ENCODE results near the gene ENAM. TPM values are rescaled to one million over a fixed set of nuclear protein-coding genes. Genes with fewer than 3 reads are reported as not detected.
"Not testable (repeated sequence)": the region's sequence is repeated elsewhere in the genome, so short reads cannot be mapped to it uniquely, and the experiment has no call there.

Gene ENAM
- total RNA-seq, 1 donor from 2014 or later = 0.12 TPM

DNA sequence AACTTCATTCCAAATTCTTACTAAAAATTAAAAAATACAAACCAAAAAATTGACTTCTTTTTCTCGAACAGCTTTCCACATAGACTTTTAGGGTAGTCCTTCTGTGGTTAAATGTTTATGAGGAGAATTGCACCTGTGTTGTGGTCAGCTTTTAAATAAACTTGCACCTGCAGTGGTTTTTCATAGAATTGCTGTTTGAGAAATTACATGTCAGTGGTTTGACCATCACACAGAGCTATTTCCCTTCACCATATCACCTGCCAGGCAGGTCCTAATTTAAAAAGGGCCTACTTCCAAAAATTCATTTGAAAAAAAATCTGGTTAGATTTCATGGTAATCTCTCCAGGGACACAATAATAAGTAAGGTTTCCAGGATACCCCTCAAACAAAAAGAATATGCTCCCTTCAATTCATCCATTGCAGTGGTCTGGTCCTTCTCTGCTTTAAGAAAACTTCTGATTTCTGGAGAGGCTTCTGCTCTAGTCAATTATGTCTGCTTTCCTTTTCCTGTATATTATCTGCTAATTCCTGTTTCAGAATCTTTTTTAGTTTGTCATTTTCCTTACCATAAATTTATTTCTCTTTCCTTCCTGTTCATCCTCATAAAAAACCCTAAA is 49.9 kb downstream of the ENAM start:
- no peaks in the 10 kb centered on the region for H3K36me3 ChIP-seq
- ATAC-seq (no peak), DNase-seq (no peak)
- intact Hi-C loops (cut with DNase I) = no loop called here
- TF ChIP-seq, protein P1, sequence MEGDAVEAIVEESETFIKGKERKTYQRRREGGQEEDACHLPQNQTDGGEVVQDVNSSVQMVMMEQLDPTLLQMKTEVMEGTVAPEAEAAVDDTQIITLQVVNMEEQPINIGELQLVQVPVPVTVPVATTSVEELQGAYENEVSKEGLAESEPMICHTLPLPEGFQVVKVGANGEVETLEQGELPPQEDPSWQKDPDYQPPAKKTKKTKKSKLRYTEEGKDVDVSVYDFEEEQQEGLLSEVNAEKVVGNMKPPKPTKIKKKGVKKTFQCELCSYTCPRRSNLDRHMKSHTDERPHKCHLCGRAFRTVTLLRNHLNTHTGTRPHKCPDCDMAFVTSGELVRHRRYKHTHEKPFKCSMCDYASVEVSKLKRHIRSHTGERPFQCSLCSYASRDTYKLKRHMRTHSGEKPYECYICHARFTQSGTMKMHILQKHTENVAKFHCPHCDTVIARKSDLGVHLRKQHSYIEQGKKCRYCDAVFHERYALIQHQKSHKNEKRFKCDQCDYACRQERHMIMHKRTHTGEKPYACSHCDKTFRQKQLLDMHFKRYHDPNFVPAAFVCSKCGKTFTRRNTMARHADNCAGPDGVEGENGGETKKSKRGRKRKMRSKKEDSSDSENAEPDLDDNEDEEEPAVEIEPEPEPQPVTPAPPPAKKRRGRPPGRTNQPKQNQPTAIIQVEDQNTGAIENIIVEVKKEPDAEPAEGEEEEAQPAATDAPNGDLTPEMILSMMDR (IDR thresholded peaks at IDR 0.05) = no peak
- no peak overlapping the region for H3K27ac ChIP-seq
- no peaks in the 10 kb centered on the region for H3K4me1 ChIP-seq
- H3K27me3 ChIP-seq (ENCODE audit: low read depth) = no peaks in the 10 kb centered on the region
- H3K9me3 ChIP-seq = no peaks in the 10 kb centered on the region
- no peak overlapping the region for H3K4me3 ChIP-seq

DNA sequence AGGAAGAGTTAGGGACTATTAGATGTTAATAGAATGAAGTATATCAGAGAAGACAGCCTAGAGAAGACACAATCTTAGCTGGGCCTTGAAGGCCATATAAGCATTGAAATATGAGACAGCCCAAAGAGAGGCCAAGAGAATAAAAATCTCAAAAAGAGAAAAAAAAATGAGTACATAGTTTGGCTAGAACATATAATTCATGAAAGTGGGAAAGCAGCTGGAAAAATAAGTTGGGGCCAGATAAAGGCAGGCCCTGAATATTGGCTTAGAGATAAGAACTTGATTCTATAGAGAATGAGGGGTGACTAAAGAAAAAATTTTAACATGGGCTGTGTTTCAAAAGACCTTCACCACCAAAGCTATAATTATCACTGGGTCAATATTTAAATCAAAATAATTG is 52.4 kb downstream of the ENAM start:
- H3K36me3 ChIP-seq = no peaks in the 10 kb centered on the region
- no peak overlapping the region for H3K27ac ChIP-seq
- intact Hi-C loops (cut with DNase I) = no loop called here
- no peaks in the 10 kb centered on the region for H3K4me1 ChIP-seq
- H3K4me3 ChIP-seq = no peak overlapping the region
- no peak for ATAC-seq
- H3K27me3 ChIP-seq (ENCODE audit: low read depth) = no peaks in the 10 kb centered on the region
- no peaks in the 10 kb centered on the region for H3K9me3 ChIP-seq
- DNase-seq = no peak
- TF ChIP-seq, protein P1 (IDR thresholded peaks at IDR 0.05) = no peak

DNA sequence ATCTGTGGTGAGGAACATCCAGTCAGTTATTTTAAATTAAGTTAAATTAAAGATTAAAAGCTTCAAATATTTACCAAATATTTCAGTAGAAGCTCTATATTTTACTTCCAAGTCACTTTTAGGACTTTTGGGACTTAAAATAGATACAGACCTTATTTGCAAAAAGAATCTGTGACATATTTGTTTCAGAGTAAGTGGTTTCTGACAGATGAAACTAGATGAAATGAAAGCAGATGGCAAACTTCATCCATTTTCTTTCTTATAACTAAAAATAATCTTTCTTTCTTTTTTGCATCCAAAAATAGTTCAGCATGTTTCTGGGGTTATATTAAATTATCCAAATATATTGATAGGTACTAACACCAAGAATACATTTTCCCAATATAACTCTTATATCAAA is 53.2 kb downstream of the ENAM start:
- no peak overlapping the region for H3K4me3 ChIP-seq
- H3K36me3 ChIP-seq = no peaks in the 10 kb centered on the region
- ATAC-seq (no peak), DNase-seq (no peak)
- TF ChIP-seq, protein P1 (IDR thresholded peaks at IDR 0.05) = no peak
- no peaks in the 10 kb centered on the region for H3K4me1 ChIP-seq
- H3K27me3 ChIP-seq (ENCODE audit: low read depth) = no peaks in the 10 kb centered on the region
- intact Hi-C loops (cut with DNase I) = no loop called here
- H3K27ac ChIP-seq = no peak overlapping the region
- no peaks in the 10 kb centered on the region for H3K9me3 ChIP-seq

DNA sequence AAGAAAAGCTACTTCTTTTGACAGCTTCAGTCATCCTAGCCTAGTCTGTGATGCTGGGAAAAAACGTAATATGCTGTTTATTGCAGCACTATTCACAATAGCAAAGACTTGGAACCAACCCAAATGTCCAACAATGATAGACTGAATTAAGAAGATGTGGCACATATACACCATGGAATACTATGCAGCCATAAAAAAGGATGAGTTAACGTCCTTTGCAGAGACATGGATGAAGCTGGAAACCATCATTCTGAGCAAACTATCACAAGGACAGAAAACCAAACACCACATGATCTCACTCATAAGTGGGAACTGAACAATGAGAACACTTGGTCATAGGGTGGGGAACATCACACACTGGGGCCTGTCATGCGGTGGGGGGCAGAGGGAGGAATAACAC is 53.6 kb downstream of the ENAM start:
- intact Hi-C loops (cut with DNase I); H3K36me3 ChIP-seq; DNase-seq; H3K27ac ChIP-seq; H3K4me3 ChIP-seq; H3K9me3 ChIP-seq; H3K27me3 ChIP-seq (ENCODE audit: low read depth); ATAC-seq; H3K4me1 ChIP-seq: not testable (repeated sequence)

DNA sequence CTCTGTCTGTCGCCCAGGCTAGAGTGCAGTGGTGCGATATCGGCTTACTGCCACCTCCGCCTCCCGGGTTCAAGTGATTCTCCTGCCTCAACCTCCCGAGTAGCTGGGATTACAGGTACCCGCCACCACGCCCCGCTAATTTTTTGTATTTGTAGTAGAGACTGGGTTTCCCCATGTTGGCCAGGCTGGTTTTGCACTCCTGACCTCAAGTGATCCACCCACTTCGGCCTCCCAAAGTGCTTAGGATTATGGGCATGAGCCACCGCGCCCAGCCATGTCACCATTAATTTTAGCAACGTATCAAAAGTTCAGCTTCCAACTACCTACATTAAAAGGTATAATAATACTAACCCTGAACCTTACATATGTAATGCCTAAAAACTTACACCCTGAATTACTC is 58.8 kb downstream of the ENAM start:
- Histone ChIP-seq H3K4me3 (peak overlapping the region; percentile 89), H3K36me3 (peaks cover 17% of the 10 kb centered on the region), H3K9me3 (no peaks in the 10 kb centered on the region), H3K27ac (peak overlapping the region; percentile 98), H3K27me3 (ENCODE audit: low read depth) (no peaks in the 10 kb centered on the region), H3K4me1 (peaks cover 45% of the 10 kb centered on the region)
- TF ChIP-seq, protein P1 (IDR thresholded peaks at IDR 0.05) = no peak
- peak; percentile 58 for DNase-seq
- peak; percentile 1 to 5 for ATAC-seq
- intact Hi-C loops (cut with DNase I) = no loop called here

DNA sequence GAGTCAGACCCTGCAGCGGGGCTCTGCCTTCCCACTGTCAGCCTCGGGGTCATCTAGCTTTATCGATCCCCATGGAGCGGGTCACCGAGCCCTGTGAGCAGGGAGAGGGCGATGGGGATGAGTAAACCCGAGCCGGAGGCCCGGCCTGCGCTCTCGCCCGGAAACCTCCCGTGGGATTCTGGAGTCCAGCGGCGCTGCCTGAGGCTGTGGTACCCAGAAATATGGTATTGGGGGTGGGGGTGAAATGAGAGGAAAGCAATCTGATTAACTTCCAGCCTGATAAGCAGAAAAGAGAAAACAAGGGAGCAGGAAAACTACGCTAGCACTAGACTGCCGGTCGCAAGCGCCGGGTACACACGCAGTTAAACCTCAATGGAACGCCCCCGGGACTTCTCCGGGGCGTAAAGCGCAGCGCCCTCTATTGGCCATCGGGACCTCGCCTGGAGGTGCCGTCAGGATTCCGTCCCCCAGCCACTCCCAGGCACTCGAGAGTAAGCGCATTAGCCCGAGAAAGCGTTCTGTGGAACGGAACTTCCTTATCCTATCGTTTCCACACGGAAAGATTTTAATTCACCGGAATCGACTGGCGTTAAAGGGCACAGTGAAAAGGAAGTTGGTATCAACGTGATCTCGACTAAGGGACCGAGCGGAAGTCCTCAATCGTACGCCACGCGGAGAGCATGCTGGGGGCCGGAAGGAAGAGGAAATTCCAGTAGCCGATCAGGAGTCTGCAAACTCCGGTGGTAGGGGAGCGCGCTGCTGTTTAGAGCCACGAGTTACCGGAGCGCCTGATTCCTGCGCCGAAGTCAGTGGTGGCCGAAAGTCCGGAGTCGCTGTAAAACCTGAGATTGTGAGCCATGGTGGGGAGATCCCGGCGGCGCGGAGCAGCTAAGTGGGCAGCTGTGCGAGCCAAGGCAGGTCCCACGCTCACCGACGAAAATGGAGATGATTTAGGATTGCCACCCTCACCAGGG is 59.6 kb downstream of the ENAM start, which contains the start of gene UTP3:
TSS of gene UTP3 (plus strand) at position 712 of the 974 bp plus-strand sequence. CDS start at position 858, 146 bp downstream.
- peaks cover 19% of the 10 kb centered on the region for H3K36me3 ChIP-seq
- peak; percentile 98 to 99 for ATAC-seq
- intact Hi-C loops (cut with DNase I) = no loop called here
- peak within 1 kb of the TSS; percentile 89 for H3K4me3 ChIP-seq
- H3K27ac ChIP-seq = peak within 1 kb of the TSS; percentile 98
- H3K27me3 ChIP-seq (ENCODE audit: low read depth) = no peaks in the 10 kb centered on the region
- peaks cover 49% of the 10 kb centered on the region for H3K4me1 ChIP-seq
- TF ChIP-seq, protein P1 (IDR thresholded peaks at IDR 0.05) = peak; percentile 97
- H3K9me3 ChIP-seq = no peaks in the 10 kb centered on the region
- peak; percentile 96 for DNase-seq

Data from lower lobe of right lung (tissue), 2 donors.